Activated T-cell treated with anti-CD3 and anti-CD28 coated beads for 1 hour (primary cell): Measurements from ENCODE around the gene LGI4.

ENCODE experiments used
- DNase-seq: peaks from one replicate; pipeline ENCODE4 v3.0.0-alpha.2; 2020; ENCODE audit warnings: low read depth

Gene LGI4

DNA sequence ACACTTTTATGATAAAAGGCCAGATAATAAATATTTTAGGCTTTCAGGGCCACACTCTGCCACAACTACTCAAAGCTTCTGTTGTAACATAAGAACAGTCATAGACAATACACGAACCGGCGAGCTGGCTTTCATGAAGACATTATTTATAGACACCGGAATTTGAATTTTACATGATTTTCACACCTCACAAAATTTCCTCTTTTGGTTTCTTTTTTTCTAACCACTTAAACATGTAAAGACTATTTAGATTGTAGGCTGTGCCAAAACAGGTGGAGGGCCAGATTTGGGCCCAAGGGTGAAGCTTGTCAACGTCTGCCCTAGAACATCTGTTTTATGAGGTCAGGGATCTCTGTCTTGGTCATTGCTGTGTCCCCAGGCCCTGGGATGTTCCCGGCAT is 48.9 kb downstream of the LGI4 start:
- DNase-seq: no peak

DNA sequence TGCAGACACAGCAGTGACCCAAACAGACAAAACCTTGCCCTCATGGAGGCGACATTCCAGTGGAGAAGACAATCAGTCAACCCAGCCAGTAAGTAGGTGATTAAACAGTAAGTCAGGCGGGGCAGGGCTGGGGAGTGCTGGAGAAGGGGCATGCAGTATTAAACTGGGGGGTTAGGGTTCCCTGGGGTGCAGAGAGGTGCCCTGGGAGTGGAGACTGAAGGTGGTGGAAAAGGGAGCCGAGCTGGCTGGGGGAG is 50.4 kb downstream of the LGI4 start:
- no peak for DNase-seq

DNA sequence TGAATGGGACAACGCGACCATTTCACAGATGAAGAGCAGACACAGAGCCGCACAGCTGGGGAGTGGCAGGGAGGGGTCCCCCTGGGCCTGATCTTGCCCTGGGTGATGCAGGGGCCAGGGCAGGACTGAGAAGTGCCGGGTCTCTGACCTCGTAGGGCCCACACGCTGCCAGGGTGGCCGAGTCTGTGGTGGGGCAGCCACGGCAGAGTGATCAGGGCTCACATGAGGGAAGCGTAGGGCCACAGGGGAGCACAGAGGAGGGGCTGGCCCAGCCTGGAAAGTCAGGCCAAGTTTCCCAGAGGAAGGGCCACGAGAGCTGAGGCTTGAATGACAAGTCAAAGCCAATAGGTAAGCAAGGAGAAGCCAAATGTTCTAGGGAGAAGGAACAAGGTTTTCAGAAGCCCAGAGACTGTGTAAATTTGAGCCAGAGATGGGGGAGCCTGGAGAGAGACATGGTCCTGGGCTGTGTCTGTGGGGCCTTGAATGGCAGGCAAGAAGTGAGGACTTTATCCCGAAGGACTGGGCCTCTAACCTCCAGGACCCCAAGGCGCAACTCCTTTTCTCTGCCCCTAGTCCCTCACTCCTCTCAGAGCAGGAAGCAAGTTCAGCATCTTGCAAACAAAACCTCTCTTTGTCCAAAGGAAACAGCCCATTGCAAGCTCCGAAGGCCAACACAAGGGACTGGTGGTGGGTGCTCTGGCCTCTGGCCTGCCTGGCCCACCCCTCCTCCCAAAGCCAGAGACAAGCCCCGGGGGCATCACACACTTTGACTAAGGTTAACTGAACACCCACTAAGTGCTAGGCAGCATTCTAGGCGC is 51.0 kb downstream of the LGI4 start:
- no peak for DNase-seq

GRCh38 chr19:35081201-35081600 is 53.7 kb downstream of the LGI4 start:
- no peak for DNase-seq

DNA sequence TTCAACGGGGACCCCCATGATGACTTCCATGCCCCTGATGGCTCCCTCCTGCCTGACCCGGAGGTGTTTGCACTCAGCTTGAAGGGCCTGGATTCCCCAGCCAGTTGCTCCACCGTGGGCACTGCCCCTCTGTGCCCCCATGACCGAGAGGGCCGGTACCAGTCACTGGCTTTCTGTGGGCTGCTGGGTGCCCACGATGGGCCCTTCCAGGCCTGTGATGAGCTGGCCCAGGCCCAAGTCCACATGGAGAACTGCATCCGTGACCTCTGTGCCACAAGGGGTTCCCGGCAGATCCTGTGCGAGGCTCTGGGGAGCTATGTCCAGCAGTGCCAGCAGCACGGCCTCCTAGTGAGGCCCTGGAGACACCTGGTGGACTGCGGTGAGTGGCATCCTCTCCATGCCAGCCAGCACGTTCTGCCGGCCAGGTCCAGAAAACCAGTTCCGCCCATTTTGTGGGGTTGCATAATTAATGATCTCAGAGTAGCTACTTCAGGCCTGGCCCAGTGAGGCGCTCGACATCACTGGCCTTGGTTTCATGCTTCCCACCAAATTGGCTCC is 54.2 kb downstream of the LGI4 start:
- no peak for DNase-seq

DNA sequence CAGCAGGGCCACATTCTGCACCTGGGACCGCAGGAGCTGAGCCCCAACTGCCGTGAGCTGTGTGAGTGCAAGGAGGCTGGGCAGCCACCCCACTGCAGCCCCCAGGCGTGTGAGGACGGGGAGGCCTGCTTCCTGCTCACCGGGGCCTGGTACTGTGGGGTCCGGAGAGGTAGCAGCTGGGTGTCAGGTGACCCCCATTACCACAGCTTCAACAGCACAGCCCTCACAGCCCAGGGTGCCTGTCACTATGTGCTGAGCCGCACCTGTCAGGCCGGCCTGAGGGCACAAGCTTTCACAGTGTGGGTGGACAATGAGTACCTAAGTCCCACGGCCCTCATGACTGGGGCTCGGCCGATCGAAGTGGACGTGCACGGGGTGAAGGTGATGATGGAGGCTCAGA is 55.0 kb downstream of the LGI4 start:
- no peak for DNase-seq

- DNase-seq: no peak
Observed at GRCh38 chr19:35077411-35078223, 57.2 kb downstream of the LGI4 start.

DNA sequence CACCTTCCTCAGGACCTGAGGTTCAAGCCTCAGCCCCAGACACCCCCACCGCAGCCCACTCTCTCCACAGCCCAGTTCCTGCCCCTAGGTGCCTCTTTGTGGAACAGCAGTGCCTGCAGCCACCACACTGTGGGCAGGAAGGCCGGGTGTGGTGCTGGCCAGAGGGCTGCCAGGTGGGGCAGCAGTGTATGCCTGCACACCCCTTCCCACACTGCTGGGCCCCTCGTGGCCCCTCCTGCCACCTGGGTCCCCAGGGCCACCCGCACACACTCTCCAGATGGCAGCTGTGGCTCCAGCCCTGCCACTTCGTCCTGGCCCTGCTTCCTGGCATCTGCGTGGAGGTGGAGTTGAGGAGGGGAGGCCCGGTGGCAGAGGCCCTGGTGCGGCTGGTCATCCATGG is 58.2 kb downstream of the LGI4 start:
- DNase-seq: no peak

DNA sequence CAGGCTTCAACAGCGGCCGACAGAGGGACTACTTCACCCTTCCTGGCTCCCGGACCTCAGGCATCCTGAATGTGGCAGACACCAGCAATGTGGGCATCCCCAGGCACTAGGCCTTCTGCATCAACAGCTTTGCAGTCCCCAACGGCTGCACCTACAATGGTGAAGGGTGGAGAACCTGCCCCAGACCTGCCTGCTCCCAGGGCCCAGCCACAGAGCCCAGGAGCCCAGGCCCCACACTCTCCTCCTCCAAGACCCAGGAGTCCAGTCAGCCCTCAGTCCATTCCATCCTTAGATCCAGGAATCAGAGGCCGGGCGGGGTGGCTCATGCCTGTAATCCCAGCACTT is 58.9 kb downstream of the LGI4 start:
- no peak for DNase-seq

DNA sequence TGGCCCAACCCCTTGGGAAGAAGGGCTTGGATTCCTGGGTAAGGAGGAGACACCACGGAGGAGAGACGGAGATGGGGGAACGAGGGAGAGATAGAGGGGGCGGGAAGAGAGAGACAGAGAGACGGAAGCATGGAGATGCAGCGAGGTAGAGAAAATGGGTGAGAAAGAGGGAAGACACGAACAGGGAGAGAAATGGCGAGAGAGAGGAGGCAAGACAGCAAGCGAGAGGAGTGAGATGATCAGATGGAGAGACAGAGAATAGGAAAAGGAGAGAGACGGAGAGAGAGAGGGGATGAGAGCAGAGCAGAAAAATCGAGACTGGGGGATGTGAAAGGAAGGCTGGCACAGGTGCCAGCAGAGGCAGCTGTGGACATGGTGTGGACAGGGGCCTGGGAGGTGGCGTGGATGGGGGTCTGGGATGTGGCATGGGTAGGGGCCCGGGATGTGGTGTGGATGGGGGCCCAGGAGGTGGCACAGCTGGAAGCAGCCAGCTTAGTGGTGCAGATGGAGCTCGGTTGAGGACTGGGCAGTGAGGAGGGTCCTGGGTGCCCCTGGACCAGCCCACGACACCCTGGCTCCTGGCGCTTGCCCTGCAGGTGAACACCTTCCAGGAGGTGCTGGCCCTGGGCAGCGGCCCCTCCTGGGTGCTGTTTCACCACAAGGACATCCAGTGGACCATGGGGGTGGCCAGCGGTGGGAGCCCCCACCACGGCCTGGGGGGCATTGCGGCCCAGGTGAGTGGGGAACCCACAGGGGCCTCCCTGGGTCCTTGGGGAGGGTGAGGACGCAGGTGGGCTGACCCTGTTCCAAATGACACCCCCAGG is 59.4 kb downstream of the LGI4 start:
- no peak for DNase-seq
